ENCODE results near the gene PCDHGC4. TPM values are rescaled to one million over a fixed set of nuclear protein-coding genes. Genes with fewer than 3 reads are reported as not detected.

The PCDHGC4 gene
- total RNA-seq, 1 experiment from 2014 or later: 0.57 TPM

- H3K27me3 ChIP-seq (ENCODE audit: control insufficient read depth, insufficient read depth, low read length): no peaks in the 10 kb centered on the region
- CTCF ChIA-PET: no interaction called here
- no TSS peak for BruUV-seq (replicated peaks)
- peak overlapping the region; percentile 86 for H3K27ac ChIP-seq (ENCODE audit: low read length)
- in situ Hi-C loops (cut with HindIII; ENCODE audit: low pct_unique_long_range_greater_than_20kb, low sequenced_read_pairs): no loop called here
- intact Hi-C loops (cut with micrococcal nuclease; ENCODE audit: unreplicated experiment): loop anchor here (10.0 kb wide), 1 partner anchor 165 kb away; the partner anchor contains the start of genes PCDHGA4, PCDHGB1 and PCDHGB2
- H3K36me3 ChIP-seq (ENCODE audit: control insufficient read depth, insufficient read depth, low read length): peaks cover 5% of the 10 kb centered on the region
- no peak overlapping the region for H3K4me3 ChIP-seq (ENCODE audit: low read depth in 2 of 2, low read length in 2 of 2)
- TF ChIP-seq SIN3A (IDR thresholded peaks at IDR 0.05; ENCODE audit: borderline replicate concordance, insufficient read depth, low read depth, low read length): no peak
- no peak for TF ChIP-seq TCF7L2 (IDR thresholded peaks at IDR 0.05; ENCODE audit: low read depth, low read length)
- TF ChIP-seq REST (IDR thresholded peaks at IDR 0.05; ENCODE audit: insufficient read depth in 1 of 2, low read depth in 2 of 2, low read length in 1 of 2): no peak
- no peak for TF ChIP-seq CTCF (IDR thresholded peaks at IDR 0.05)
- no peak for TF ChIP-seq POLR2AphosphoS5 (IDR thresholded peaks at IDR 0.05; ENCODE audit: low read depth, low read length)
- DNase-seq (ENCODE audit: low read depth, low spot score): no peak
- H3K4me1 ChIP-seq (ENCODE audit: control insufficient read depth, insufficient read depth, low read length): peaks cover 43% of the 10 kb centered on the region
- POLR2A ChIA-PET: no interaction called here
- ATAC-seq: no peak
- no peaks in the 10 kb centered on the region; the same call in 1 of the 2 replicates for H3K9me3 ChIP-seq (ENCODE audit: control insufficient read depth, insufficient read depth, low read depth, low read length)
These were observed 35.1 kb downstream of the PCDHGC4 start for GRCh38 chr5:141519605-141520565.

GRCh38 chr5:141521244-141521781 is 36.5 kb downstream of the PCDHGC4 start:
- peaks cover 5% of the 10 kb centered on the region for H3K36me3 ChIP-seq (ENCODE audit: control insufficient read depth, insufficient read depth, low read length)
- peak; percentile 97 for DNase-seq (ENCODE audit: low read depth, low spot score)
- POLR2A ChIA-PET: no interaction called here

More at GRCh38 chr5:141521244-141521781, 36.5 kb downstream of the PCDHGC4 start:
- TF ChIP-seq REST (IDR thresholded peaks at IDR 0.05; ENCODE audit: insufficient read depth in 1 of 2, low read depth in 2 of 2, low read length in 1 of 2) (0 out of 4 replicates have a peak, but pooled peaks of 1 of the 2 experiments have one; percentile 20), SIN3A (IDR thresholded peaks at IDR 0.05; ENCODE audit: borderline replicate concordance, insufficient read depth, low read depth, low read length) (no peak), POLR2AphosphoS5 (IDR thresholded peaks at IDR 0.05; ENCODE audit: low read depth, low read length) (peak; percentile 84)
- CTCF ChIA-PET: interaction anchor here (1.0 to 1.5 kb wide), 2 partner anchors 8 to 104 kb away, joined by 3 to 17 read pairs; partner anchors contain the start of gene PCDHGB7
- Histone ChIP-seq H3K4me3 (ENCODE audit: low read depth in 2 of 2, low read length in 2 of 2) (no peak overlapping the region), H3K4me1 (ENCODE audit: control insufficient read depth, insufficient read depth, low read length) (peaks cover 38% of the 10 kb centered on the region), H3K27ac (ENCODE audit: low read length) (peak overlapping the region; percentile 86), H3K9me3 (ENCODE audit: control insufficient read depth, insufficient read depth, low read depth, low read length) (no peaks in the 10 kb centered on the region; the same call in 1 of the 2 replicates), H3K27me3 (ENCODE audit: control insufficient read depth, insufficient read depth, low read length) (no peaks in the 10 kb centered on the region)
- intact Hi-C loops (cut with micrococcal nuclease; ENCODE audit: unreplicated experiment) (loop anchor here (10.0 kb wide), 1 partner anchor 167 kb away; the partner anchor contains the start of genes PCDHGA4, PCDHGB1 and PCDHGB2), in situ Hi-C loops (cut with HindIII; ENCODE audit: low pct_unique_long_range_greater_than_20kb, low sequenced_read_pairs) (no loop called here)
- ATAC-seq: peak; percentile 89
- no TSS peak for BruUV-seq (replicated peaks)
